ENCODE results near the gene CRYBB1.

The CRYBB1 gene

DNA sequence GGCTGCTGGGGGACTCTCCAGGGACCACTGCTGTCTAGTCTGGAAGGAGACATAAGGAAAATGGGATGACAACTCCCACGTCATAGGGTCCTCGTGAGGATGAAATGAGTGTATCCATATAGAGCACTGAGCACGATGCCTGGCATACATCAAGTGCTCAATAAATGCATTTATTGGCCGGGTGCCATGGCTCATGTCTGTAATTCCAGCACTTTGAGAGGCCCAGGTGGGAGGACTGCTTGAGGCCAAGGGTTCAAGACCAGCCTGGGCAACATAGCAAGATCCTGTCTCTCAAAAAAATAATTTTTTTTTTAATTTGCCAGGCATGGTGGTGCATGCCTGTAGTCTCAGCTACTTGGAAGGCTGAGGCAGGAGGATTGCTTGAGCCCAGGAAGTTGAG is 15.7 kb downstream of the CRYBB1 start:
- DNase-seq = no peak

- no peak for DNase-seq
Observed at GRCh38 chr22:26601726-26602125, 16.1 kb downstream of the CRYBB1 start.

DNA sequence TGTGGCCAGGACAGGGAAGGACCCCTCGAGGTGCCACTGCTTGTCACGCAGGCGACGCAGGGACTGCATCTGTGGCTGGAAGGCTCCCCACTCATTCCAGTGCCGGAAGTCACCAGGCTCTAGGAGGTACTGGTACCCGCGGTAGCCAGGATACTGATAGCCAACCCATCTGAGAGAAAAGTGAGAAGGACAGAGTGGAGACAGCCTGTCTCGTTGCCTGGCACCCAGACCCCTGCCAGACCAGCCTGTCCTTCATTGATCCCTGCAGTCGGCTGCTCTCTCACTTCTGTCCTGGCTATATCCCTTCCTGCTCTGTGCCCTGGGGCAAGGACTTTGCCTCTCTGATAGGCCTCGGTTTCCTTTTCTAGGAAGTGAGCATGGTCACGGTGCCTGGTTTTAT is 18.3 kb downstream of the CRYBB1 start:
- DNase-seq = no peak

- no peak for DNase-seq
Observed at GRCh38 chr22:26597480-26597879, 20.3 kb downstream of the CRYBB1 start.

- no peak for DNase-seq
Observed at GRCh38 chr22:26597026-26597425, 20.8 kb downstream of the CRYBB1 start.

DNA sequence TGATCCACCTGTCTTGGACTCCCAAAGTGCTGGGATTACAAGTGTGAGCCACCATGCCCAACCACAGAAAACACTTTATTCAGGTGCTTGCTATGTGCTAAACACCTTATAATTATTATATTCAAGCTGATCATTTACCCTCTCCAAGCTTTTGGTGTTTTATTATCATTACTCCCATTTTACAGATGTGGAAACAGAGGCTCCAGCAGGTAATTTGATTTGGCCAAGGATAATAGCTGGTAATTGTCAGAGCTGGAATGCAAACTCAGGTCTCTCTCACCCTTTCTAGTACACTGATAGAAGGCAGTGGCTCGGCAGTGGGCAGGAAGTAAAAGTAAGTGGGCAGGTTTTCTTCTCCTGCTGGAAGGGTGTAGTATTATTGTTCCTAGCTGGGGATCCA is 24.1 kb downstream of the CRYBB1 start:
- DNase-seq = no peak

- DNase-seq = no peak
Observed at GRCh38 chr22:26592421-26592891, 25.4 kb downstream of the CRYBB1 start.

DNA sequence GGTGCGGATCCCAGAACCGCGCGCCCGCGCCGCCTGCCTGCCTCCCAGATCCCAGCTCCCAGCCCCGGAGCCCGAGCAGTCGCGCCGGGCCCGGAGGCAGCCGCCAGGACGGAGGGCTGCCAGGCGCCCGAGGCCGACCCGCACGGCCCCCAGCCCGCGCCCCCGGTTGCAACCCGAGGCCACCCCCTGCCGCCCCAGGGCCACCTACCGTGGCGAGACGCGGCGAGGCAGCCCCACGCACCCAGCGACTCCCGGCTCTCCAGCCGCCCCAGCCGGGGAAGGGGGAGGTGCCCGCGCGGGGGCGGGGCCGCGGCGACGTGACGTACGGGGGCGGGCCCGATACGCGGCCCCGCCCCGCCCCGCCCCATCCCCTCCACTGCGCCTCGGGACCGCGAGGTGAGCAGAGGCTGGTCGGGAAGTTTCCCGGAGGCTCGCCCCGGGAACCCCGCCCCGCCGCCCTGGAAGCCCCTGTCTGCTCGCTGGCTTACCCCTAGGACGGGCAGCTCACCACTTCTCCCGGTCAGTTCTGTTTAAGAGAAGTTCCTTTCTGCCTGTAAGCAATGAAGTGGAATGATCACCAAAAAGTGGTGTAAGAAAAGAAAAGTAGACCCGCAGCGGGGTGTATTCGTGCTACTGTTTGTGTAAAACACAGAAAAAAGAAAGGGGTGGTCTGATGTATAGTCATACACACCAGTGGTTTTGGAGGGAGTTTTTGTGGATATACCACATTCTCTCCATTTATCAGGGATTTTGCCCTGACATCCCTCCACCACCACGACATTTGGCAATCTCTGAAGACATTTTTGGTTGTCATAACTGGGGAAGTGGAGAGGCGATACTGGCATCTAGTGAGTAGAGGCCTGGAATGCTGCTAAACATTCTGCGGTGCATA is 27.7 kb downstream of the CRYBB1 start, which contains the start of gene TPST2:
TSS of gene TPST2 (minus strand) at position 288 of the 892 bp plus-strand sequence. CDS start 48,502 bp downstream, outside the sequence.
- peak; percentile 78 for DNase-seq

DNA sequence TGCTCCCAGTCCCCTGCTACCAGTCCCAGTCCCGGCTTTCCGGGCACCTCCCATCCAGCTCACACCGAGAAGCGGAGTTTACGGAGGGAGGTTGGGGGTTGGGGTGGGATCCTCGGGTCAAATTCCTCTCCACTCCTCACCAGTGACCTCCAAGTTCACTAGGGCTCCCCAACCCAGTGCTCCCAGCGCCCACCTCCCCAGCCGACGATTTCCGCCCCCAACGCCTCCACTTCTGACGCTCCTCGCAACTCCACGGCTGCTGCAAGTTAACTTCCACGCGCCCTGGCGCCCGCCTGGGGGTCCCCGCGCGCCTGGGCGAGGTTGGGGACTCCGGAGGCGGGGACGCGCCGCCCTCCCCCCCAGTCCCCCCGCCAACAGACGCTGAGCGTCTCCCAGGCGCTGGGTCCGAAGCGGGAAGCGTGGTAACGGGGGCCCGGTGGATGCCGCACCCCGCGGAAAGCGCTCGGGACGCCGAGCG is 28.4 kb downstream of the CRYBB1 start:
- DNase-seq = peak; percentile 37

DNA sequence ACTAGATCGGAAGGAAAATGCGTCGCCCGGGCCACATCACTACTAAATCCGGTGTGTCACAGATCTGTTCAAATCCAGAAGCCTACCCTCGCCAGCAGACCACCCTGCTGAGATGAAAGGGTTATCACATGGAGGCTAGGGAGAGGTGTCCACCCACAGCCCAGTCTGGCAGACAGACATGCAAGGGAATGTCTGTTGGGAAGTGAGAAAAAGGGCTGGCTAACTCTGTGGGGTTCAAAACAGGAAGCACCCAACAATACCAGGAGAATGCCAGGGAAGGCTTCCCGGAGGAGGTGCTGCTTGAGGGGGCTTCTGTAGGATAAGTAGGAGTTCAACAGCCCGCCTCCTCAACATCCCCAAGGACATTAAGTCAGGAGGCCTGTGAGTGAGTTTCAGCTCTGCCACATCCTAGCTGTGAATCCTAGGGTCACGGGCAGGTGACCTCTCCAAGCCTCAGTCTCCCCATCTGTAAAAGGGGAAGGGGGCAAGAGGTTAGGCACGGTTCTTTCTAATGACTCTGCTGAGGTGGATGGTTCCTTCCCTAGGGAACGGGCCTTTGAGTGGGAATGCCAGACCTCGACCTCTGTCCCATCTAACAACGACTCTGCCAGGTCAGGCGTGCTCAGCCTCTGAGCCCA is 29.0 kb downstream of the CRYBB1 start:
- DNase-seq = no peak

DNA sequence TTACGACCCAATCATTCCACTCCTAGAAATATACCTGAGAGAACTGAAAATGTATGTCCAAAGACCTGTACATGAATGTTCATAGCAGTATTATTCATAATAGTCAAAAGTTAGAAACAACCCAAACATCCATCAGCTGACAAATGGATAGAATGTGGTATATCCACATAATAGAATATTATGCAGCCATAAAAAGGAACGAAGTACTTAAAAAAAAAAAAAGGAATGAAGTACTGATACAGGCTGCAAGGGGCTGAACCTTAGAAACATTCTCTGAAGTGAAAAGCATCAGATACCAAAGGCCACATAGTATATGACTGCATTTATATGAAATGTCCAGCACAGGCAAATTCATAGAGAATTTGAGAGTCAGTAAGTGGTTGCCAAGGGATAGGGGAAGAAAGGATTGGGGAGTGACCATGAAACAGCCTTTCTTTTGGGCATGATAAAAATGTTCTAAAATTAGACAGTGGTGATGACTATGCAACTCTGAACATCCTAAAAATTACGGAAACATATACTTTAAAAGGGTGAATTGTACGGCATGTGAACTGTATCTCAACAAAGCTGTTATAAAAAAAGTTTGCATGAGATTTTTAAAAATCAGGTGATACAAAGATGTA is 29.7 kb downstream of the CRYBB1 start:
- no peak for DNase-seq

GRCh38 chr22:26586556-26587325 is 31.1 kb downstream of the CRYBB1 start:
- DNase-seq = no peak

- no peak for DNase-seq
Observed at GRCh38 chr22:26585104-26585790, 32.6 kb downstream of the CRYBB1 start.

DNA sequence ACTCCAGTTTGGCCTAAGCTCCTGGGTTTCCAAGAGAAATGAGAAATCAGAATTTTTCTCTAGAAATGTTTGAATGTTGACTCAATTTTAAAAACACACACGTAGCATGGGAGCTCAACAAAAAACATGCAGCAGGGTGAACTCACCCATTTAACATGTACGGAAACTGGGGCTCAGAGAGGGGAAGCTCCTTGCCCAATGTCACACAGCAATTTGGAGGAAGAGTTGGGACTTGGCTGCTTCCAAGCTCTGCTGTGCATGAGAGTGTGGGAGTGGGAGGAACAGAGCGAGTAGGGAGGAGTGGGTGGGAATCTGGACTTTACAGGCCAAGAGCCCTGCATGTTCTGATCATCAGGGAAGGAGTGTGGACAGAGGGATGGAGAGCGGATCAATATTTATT is 33.8 kb downstream of the CRYBB1 start:
- DNase-seq = no peak

DNA sequence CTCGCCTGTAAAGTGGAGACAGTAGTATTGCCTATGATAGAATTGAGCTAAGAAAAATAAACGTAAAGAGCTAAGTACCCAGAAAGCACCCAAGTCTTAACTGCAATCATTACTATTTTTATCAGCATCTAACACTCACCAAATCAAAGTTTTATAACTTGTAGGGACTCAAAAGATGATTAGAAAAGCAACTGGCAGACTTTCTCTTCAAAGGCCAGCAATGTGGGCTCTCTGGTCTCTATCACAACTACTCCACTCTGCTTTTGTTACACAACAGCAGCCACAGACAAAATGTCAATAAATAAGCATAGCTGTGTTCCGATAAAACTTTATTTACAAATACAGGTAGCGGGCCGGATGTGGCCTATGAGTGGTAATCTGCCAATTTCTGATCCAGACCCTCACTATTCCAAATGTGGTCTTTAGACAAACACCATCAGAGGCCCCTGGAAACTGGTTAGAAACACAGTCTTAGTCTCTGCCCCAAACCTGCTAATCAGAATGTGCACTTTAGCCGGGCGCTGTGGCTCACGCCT is 36.1 kb downstream of the CRYBB1 start:
- no peak for DNase-seq

GRCh38 chr22:26581026-26581425 is 36.8 kb downstream of the CRYBB1 start:
- DNase-seq = no peak

DNA sequence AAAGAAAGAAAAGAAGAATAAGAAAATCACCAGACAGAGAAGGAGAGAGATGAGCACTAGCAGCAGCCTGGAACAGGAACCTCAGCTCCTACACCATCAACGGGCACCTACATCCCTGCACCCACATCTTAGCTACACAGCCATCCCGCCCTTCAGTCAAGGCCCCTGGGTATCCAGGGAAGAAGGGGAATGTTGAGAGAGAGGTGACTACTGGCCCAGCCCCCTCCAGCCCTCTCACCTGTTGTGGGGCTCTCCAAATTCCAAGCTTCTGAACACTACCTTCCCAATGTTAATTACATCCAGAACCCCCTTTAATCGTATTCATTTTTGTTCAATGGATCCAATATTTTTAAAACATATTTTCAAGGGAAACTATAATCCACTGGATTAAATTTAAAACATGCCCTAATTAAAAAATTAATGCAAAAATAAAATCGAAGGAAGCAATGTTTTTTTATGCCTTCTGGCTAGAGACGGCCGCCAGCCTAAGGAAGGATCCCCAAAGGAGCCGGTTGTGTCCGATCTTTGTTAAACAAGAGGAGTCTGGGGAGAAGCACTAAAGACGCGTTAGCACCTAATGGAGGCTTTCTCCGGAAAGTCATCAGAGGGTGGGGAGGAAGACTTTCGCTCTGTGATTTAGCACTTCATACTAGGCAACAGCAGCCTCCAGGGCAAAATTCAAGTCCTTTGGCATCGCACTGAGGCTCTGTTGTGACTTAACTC is 37.4 kb downstream of the CRYBB1 start:
- DNase-seq = no peak

- peak; percentile 33 for DNase-seq
Observed at GRCh38 chr22:26579331-26579886, 38.4 kb downstream of the CRYBB1 start.

GRCh38 chr22:26577081-26577480 is 40.7 kb downstream of the CRYBB1 start:
- DNase-seq = no peak

- no peak for DNase-seq
Observed at GRCh38 chr22:26576026-26576680, 41.7 kb downstream of the CRYBB1 start.

Measured in stimulated activated CD4-positive, alpha-beta T cell treated with anti-CD3 and anti-CD28 coated beads, Interleukin-12 subunit alpha, Interleukin-12 subunit beta, amount 100 ng/mL, for 4 hours (primary cell).